Body of pancreas (tissue), 4 donors: Measurements from ENCODE around the gene FAM83E. TPM values are rescaled to one million over a fixed set of nuclear protein-coding genes. Genes with fewer than 3 reads are reported as not detected.

Experiments
- ATAC-seq: fragments of 150-250 bp; one replicate; pipeline ENCODE4 v1.9.1; 2016
- DNase-seq, 4 donors: peaks; one replicate each; pipeline ENCODE4 v3.0.0-alpha.2; 2019
- H3K27ac ChIP-seq, 4 donors: fragments of 200-600 bp; sonication (generic); 1 replicate in 3 of 4; 2 replicates in 1 of 4; pipeline versions ENCODE4 v1.5.1 to v1.6.1; 2016 to 2019; ENCODE audit warnings: mild to moderate bottlenecking in 1 of 4, mixed read lengths in 1 of 4, moderate library complexity in 1 of 4
- H3K27me3 ChIP-seq, 2 donors: fragments of 200-600 bp; sonication (generic); one replicate each; pipeline ENCODE4 v1.6.0; 2016; ENCODE audit warnings: mild to moderate bottlenecking in 1 of 2
- H3K36me3 ChIP-seq, 2 donors: fragments of 200-600 bp; sonication (generic); replicated peaks in 1 of 2; 2 replicates each; pipeline ENCODE4 v1.5.1; 2016; ENCODE audit warnings: low read depth in 2 of 2; ENCODE audit not compliant: insufficient read depth in 1 of 2
- H3K4me1 ChIP-seq: fragments of 200-600 bp; sonication (generic); one replicate; pipeline ENCODE4 v1.6.0; 2016
- H3K4me3 ChIP-seq, 2 donors: fragments of 200-600 bp; sonication (generic); 1 replicate in 1 of 2; 2 replicates in 1 of 2; pipeline ENCODE4 v1.5.1; 2016 to 2019
- H3K9me3 ChIP-seq, 3 donors: fragments of 200-600 bp; sonication (generic); 1 replicate in 2 of 3; 2 replicates in 1 of 3; pipeline ENCODE4 v1.5.1; 2016
- POLR2A ChIP-seq, 3 donors: fragments of 450-650 bp; IDR thresholded peaks; one replicate each; pipeline ENCODE4 v1.6.1; 2016; ENCODE audit warnings: antibody characterized with exemption in 3 of 3, mild to moderate bottlenecking in 2 of 3
- WGBS, 2 donors: methylation state at CpG; one replicate each; pipeline ENCODE4 v1.1.5; 2017; 5-methylcytosine and 5-hydroxymethylcytosine counted together
- intact Hi-C: fragments of 100-400 bp; cut with DNase I; formaldehyde crosslinking; loops from one replicate; pipeline ENCODE4 v1.15.1; 2023
- total RNA-seq, 2 donors: library from RNA; depleted of rRNA; stranded (reverse); fragments of >200 nt; gene quantifications; one replicate each; pipeline ENCODE4 v1.1.0, GENCODE V29; 2016
- TF ChIP-seq, protein P1 (sequence below), 7 experiments: fragments of 450-650 bp in 4 of 7; fragments of 200-600 bp in 3 of 7; sonication (generic) in 3 of 7; IDR thresholded peaks; one replicate each; pipeline ENCODE4 v1.5.1; 2016 to 2019; ENCODE audit warnings: antibody characterized with exemption in 7 of 7

Gene FAM83E
- total RNA-seq, 2 donors from 2014 or later: 0.33 to 4.2 TPM

DNA sequence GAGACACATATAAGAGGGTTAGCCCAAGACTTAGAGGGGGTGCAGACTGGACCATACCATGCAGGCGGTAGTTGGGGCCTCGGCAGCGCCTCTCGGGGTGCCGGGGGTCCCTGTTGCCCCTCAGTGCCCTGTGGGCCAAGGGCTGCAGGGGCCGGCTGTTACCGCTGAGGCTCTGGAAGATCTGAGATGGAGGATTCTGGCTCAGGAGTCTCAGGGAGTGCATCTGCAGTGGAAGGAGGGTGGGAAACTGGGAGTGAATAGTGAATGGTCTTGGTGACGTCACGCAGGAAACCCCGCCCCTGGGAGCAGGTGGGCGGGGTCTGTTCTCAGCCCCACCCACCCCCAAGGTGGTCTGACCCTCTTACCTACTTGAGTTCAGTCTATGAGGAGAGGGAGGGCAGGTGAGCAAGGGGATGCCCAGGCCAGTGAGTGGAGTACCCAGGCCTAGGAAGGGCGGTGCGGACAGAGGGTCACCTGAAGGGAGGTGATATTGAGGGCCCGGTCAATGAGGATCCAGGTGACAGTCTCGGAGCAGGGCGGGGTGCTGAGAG lies 24.0 kb upstream of the FAM83E start:
- no peaks in the 10 kb centered on the region for H3K27me3 ChIP-seq
- no peak overlapping the region for H3K4me3 ChIP-seq
- no peak for TF ChIP-seq POLR2A (IDR thresholded peaks at IDR 0.05)
- TF ChIP-seq, protein P1, sequence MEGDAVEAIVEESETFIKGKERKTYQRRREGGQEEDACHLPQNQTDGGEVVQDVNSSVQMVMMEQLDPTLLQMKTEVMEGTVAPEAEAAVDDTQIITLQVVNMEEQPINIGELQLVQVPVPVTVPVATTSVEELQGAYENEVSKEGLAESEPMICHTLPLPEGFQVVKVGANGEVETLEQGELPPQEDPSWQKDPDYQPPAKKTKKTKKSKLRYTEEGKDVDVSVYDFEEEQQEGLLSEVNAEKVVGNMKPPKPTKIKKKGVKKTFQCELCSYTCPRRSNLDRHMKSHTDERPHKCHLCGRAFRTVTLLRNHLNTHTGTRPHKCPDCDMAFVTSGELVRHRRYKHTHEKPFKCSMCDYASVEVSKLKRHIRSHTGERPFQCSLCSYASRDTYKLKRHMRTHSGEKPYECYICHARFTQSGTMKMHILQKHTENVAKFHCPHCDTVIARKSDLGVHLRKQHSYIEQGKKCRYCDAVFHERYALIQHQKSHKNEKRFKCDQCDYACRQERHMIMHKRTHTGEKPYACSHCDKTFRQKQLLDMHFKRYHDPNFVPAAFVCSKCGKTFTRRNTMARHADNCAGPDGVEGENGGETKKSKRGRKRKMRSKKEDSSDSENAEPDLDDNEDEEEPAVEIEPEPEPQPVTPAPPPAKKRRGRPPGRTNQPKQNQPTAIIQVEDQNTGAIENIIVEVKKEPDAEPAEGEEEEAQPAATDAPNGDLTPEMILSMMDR (IDR thresholded peaks at IDR 0.05): no peak
- ATAC-seq (no peak), DNase-seq (peak in 3 of 4 donors; percentile 23 to 38 (median 27))
- peak overlapping the region in 3 of 4 donors; percentile 95 to 98 (median 96) for H3K27ac ChIP-seq
- 65 to 86% methylated on average over 10 to 13 of the region's 16 CpGs for WGBS, 2 donors
- H3K4me1 ChIP-seq: peaks cover 32% of the 10 kb centered on the region
- intact Hi-C loops: no loop called here
- no peaks in the 10 kb centered on the region for H3K9me3 ChIP-seq
- H3K36me3 ChIP-seq: no peaks in the 10 kb centered on the region

DNA sequence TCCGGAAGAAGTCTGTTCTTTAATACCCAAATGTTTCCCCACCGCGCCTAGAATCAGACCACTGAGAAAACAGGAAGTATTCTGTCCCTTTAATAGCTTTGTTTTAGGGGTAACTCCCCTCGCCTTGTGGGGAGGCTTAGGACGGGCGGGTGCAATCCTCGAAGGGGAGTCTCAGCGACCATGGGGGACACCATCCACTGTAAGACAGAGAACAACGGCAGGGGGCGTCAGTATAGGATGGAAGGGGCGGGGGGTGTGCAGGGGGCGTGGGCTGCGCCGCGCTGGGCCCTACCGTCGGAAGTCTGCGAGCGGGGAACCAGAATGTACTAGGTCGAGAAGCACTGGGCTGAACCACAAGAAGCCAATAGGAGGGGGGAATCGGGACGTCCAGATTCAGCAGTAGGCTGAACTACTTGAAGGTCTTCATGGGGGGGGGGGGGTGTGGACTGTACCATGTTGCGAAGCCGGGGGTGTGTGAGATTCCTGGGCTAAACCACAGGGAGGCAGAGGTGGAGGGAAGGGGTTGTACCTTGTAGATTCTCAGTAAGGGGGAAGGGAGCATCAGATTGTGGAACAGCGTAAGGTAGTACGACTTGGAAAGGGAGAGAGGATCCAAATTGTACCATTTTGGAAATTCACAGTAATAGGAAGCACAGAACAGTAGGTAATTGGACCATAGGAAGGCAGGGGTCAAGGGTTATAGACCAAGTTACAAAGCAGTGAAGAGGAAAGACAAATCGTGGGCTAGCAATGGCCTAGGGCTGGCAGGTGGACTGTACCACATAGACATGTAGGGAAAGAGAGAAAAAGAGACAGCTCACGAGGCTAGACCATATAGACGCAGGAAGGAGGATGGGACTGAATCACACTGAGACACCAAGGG lies 23.3 kb upstream of the FAM83E start:
- H3K9me3 ChIP-seq: no peaks in the 10 kb centered on the region
- H3K4me1 ChIP-seq: peaks cover 39% of the 10 kb centered on the region
- H3K27me3 ChIP-seq: no peaks in the 10 kb centered on the region
- intact Hi-C loops: no loop called here
- WGBS, 2 donors: 6 to 8% methylated on average over 24 to 29 of the region's 29 CpGs
- H3K4me3 ChIP-seq: no peak overlapping the region
- DNase-seq: peak; percentile 91 to 96 (median 92)
- no peaks in the 10 kb centered on the region for H3K36me3 ChIP-seq
- ATAC-seq: peak; percentile 63
- peak; percentile 57 to 89 (median 88) for TF ChIP-seq POLR2A (IDR thresholded peaks at IDR 0.05)
- TF ChIP-seq, protein P1 (IDR thresholded peaks at IDR 0.05): peak in 2 of 7 experiments; percentile 40 to 56
- H3K27ac ChIP-seq: peak overlapping the region; percentile 95 to 98 (median 96)

DNA sequence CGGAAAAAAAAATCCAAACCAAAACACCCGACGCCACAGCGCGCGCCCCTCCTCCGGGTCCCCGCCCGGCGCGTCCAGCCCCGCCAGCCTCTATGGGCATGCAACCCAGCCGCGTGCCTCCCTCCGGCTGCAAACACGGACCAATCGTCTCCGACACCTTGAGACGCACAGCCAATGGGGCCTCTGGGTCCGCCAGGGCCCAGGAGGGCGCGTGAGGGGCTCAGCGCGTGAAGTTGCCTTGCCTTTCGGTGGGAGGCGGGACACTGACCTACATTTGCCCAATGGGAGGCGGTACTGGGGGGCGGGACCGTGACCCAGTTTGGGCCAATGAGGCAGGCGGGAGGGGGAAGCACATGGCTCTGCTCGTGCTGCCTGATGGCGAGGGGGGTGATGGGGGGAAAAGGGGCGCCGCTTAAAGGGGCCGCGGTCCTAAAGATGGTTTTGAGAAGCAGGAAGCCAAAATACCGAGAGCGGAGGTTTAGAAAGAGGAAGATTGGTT lies 22.6 kb upstream of the FAM83E start:
- Histone ChIP-seq H3K27ac (peak overlapping the region; percentile 95 to 98 (median 96)), H3K4me3 (no peak overlapping the region), H3K27me3 (no peaks in the 10 kb centered on the region), H3K4me1 (peaks cover 46% of the 10 kb centered on the region), H3K9me3 (no peaks in the 10 kb centered on the region), H3K36me3 (no peaks in the 10 kb centered on the region)
- WGBS, 2 donors: 0% methylated on average over 22 to 38 of the region's 38 CpGs
- peak; percentile 81 for ATAC-seq
- DNase-seq: peak; percentile 99 to 100 (median 100)
- no peak for TF ChIP-seq POLR2A (IDR thresholded peaks at IDR 0.05)
- intact Hi-C loops: no loop called here

GRCh38 chr19:48636859-48637448 lies 22.1 kb upstream of the FAM83E start, which contains the start of gene DBP:
Gene DBP (minus strand): TSS chr19:48637379. CDS start chr19:48636994, 385 bp downstream.
- H3K4me3 ChIP-seq: peak within 1 kb of the TSS; percentile 51 to 62
- H3K36me3 ChIP-seq: no peaks in the 10 kb centered on the region
- ATAC-seq (no peak), DNase-seq (peak in 3 of 4 donors; percentile 64 to 65 (median 65))
- TF ChIP-seq, protein P1 (IDR thresholded peaks at IDR 0.05): peak in 4 of 7 experiments; percentile 14 to 26 (median 23)
- TF ChIP-seq POLR2A (IDR thresholded peaks at IDR 0.05): peak; percentile 35 to 57 (median 48)
- no peaks in the 10 kb centered on the region for H3K27me3 ChIP-seq
- H3K27ac ChIP-seq: peak within 1 kb of the TSS; percentile 95 to 98 (median 96)
- H3K9me3 ChIP-seq: no peaks in the 10 kb centered on the region
- intact Hi-C loops: no loop called here
- 0% methylated on average over 6 to 40 of the region's 40 CpGs for WGBS, 2 donors
- peaks cover 46% of the 10 kb centered on the region for H3K4me1 ChIP-seq
